PC-9 (cell line): ENCODE measurements around the gene LSM3. TPM values are rescaled to one million over a fixed set of nuclear protein-coding genes. Genes with fewer than 3 reads are reported as not detected.

Experiments used
- BruUV-seq: library from RNA; stranded (reverse); fragments of 400-500 nt; replicated peaks from 2 replicates; lab custom pipeline; 2021; lab: Mats Ljungman, UMichigan
- CTCF ChIA-PET: fragments of 300-600 bp; sonication (Branson Sonifier 250); formaldehyde crosslinking; loops from one replicate; lab custom pipeline; 2022; ENCODE audit warnings: antibody characterized with exemption; lab: Charles Lee
- POLR2A ChIA-PET: fragments of 300-600 bp; sonication (Branson Sonifier 250); formaldehyde crosslinking; loops from one replicate; lab custom pipeline; 2022; ENCODE audit warnings: antibody characterized with exemption; ENCODE audit not compliant: unreplicated experiment; lab: Charles Lee
- DNase-seq, 2 experiments: peaks; one replicate each; pipeline versions ENCODE4 v3.0.0 to v3.0.0-alpha.2; 2015 to 2022; ENCODE audit warnings: mixed read lengths in 1 of 2
- H2AFZ ChIP-seq: fragments of 200-600 bp; sonication (generic); 2 replicates; pipeline ENCODE4 v1.8.1; 2017; ENCODE audit warnings: antibody characterized with exemption
- H3F3A ChIP-seq: fragments of 200-600 bp; sonication (generic); 2 replicates; pipeline ENCODE4 v1.8.1; 2017; ENCODE audit warnings: antibody characterized with exemption, mild to moderate bottlenecking, low read depth; ENCODE audit not compliant: insufficient read depth
- H3K27ac ChIP-seq: fragments of 200-600 bp; sonication (generic); 2 replicates; pipeline ENCODE4 v1.6.1; 2016; ENCODE audit warnings: mixed run types
- H3K27me3 ChIP-seq: fragments of 200-600 bp; sonication (generic); 2 replicates; pipeline ENCODE4 v1.6.1; 2016; ENCODE audit warnings: low read depth, mixed run types; ENCODE audit not compliant: insufficient read depth
- H3K36me3 ChIP-seq: fragments of 200-600 bp; sonication (generic); 2 replicates; pipeline ENCODE4 v1.6.1; 2016; ENCODE audit warnings: low read depth, mixed run types
- H3K4me1 ChIP-seq: fragments of 200-600 bp; sonication (generic); replicated peaks from 2 replicates; pipeline ENCODE4 v1.6.1; 2016; ENCODE audit warnings: mixed run types; ENCODE audit not compliant: insufficient read depth
- H3K4me2 ChIP-seq: fragments of 200-600 bp; sonication (generic); 2 replicates; pipeline ENCODE4 v1.6.1; 2017; ENCODE audit warnings: mixed run types
- H3K4me3 ChIP-seq: fragments of 200-600 bp; sonication (generic); 2 replicates; pipeline ENCODE4 v1.6.1; 2016; ENCODE audit warnings: mixed run types
- H3K79me2 ChIP-seq: fragments of 200-600 bp; sonication (generic); 2 replicates; pipeline ENCODE4 v1.6.1; 2017; ENCODE audit warnings: low read depth, mixed run types
- H3K9me2 ChIP-seq: fragments of 200-600 bp; sonication (generic); 2 replicates; pipeline ENCODE4 v1.8.1; 2017; ENCODE audit warnings: mild to moderate bottlenecking; ENCODE audit not compliant: insufficient read depth
- H3K9me3 ChIP-seq: fragments of 200-600 bp; sonication (generic); 2 replicates; pipeline ENCODE4 v1.8.1; 2016; ENCODE audit warnings: low read depth; ENCODE audit not compliant: insufficient read depth
- H4K20me1 ChIP-seq: fragments of 200-600 bp; sonication (generic); 2 replicates; pipeline ENCODE4 v1.8.1; 2017; ENCODE audit not compliant: insufficient read depth
- CTCF ChIP-seq: fragments of 200-600 bp; sonication (generic); conservative IDR thresholded peaks from 2 replicates; pipeline ENCODE4 v1.6.1; 2017; ENCODE audit warnings: mixed run types, antibody characterized with exemption, mild to moderate bottlenecking, moderate library complexity
- EZH2 ChIP-seq: fragments of 200-600 bp; sonication (generic); IDR thresholded peaks from 2 replicates; pipeline ENCODE4 v1.8.0; 2017; ENCODE audit warnings: antibody characterized with exemption, low read depth
- intact Hi-C: fragments of 100-400 bp; cut with micrococcal nuclease; formaldehyde crosslinking; loops from one replicate; pipeline ENCODE4 v1.10.0; 2022; ENCODE audit not compliant: unreplicated experiment
- total RNA-seq: library from RNA; stranded (reverse); gene quantifications from 2 replicates; pipeline ENCODE4 v1.2.3, GENCODE V29; 2021

LSM3 gene
- total RNA-seq, 1 experiment from 2014 or later: 18.3 TPM

GRCh38 chr3:14130707-14131106, 47.9 kb upstream of the LSM3 start:
- no peak for DNase-seq
- Histone ChIP-seq H3K4me1 (peaks cover 16% of the 10 kb centered on the region), H4K20me1 (peaks cover 37% of the 10 kb centered on the region), H3K9me3 (no peaks in the 10 kb centered on the region), H3K4me2 (no peak overlapping the region), H3K9me2 (no peaks in the 10 kb centered on the region), H3K79me2 (peaks cover 36% of the 10 kb centered on the region), H3F3A (peaks cover 16% of the 10 kb centered on the region; the same call in 1 of the 2 replicates), H3K27ac (no peak overlapping the region), H3K36me3 (peaks cover 43% of the 10 kb centered on the region), H2AFZ (no peak overlapping the region), H3K27me3 (no peaks in the 10 kb centered on the region), H3K4me3 (no peak overlapping the region)
- ChIA-PET CTCF (no interaction called here), POLR2A (no interaction called here)
- no peak for TF ChIP-seq CTCF
- no peak for TF ChIP-seq EZH2
- BruUV-seq: no TSS peak
- intact Hi-C loops: no loop called here

GRCh38 chr3:14131134-14131533, 47.5 kb upstream of the LSM3 start:
- H4K20me1 ChIP-seq: peaks cover 34% of the 10 kb centered on the region
- peaks cover 34% of the 10 kb centered on the region for H3K79me2 ChIP-seq
- H3K4me2 ChIP-seq: no peak overlapping the region
- no peaks in the 10 kb centered on the region for H3K9me2 ChIP-seq
- H3K4me3 ChIP-seq: no peak overlapping the region
- intact Hi-C loops: no loop called here
- H3F3A ChIP-seq: peaks cover 18% of the 10 kb centered on the region; the same call in 1 of the 2 replicates
- H3K36me3 ChIP-seq: peaks cover 47% of the 10 kb centered on the region
- H3K4me1 ChIP-seq: peaks cover 17% of the 10 kb centered on the region
- no peak overlapping the region for H3K27ac ChIP-seq
- POLR2A ChIA-PET: no interaction called here
- no peak overlapping the region for H2AFZ ChIP-seq
- TF ChIP-seq CTCF (no peak), EZH2 (no peak)
- CTCF ChIA-PET: no interaction called here
- DNase-seq: no peak
- no peaks in the 10 kb centered on the region for H3K9me3 ChIP-seq
- BruUV-seq: no TSS peak
- H3K27me3 ChIP-seq: no peaks in the 10 kb centered on the region

- intact Hi-C loops: no loop called here
- TF ChIP-seq CTCF (no peak), EZH2 (no peak)
- no TSS peak for BruUV-seq
- Histone ChIP-seq H3F3A (0 out of 2 replicates have a peak, but pooled peaks cover 16% of the 10 kb centered on the region), H3K36me3 (peaks cover 50% of the 10 kb centered on the region), H3K79me2 (peaks cover 24% of the 10 kb centered on the region), H3K9me3 (no peaks in the 10 kb centered on the region), H2AFZ (no peak overlapping the region), H3K27ac (no peak overlapping the region), H3K4me2 (no peak overlapping the region), H3K4me3 (no peak overlapping the region), H3K4me1 (peaks cover 16% of the 10 kb centered on the region), H3K9me2 (no peaks in the 10 kb centered on the region), H4K20me1 (peaks cover 24% of the 10 kb centered on the region), H3K27me3 (no peaks in the 10 kb centered on the region)
- no peak for DNase-seq
- ChIA-PET POLR2A (no interaction called here), CTCF (no interaction called here)
Observed at GRCh38 chr3:14132120-14132519, 46.5 kb upstream of the LSM3 start.
